GM23248 (cell line): ENCODE measurements around the gene PCDHGB6. TPM values are rescaled to one million over a fixed set of nuclear protein-coding genes. Genes with fewer than 3 reads are reported as not detected.
A peak's percentile ranks its signal among the peaks of the same experiment; 100 is the strongest.
"Not testable (repeated sequence)": the region's sequence is repeated elsewhere in the genome, so short reads cannot be mapped to it uniquely, and the experiment has no call there.

ENCODE experiments used
- DNase-seq: peaks from one replicate; pipeline ENCODE4 v3.0.0-alpha.2; 2015
- H2AFZ ChIP-seq: fragments of 200-600 bp; sonication (generic); 2 replicates; pipeline ENCODE4 v1.6.1; 2016; ENCODE audit warnings: antibody characterized with exemption
- H3F3A ChIP-seq: fragments of 200-600 bp; sonication (generic); 2 replicates; pipeline ENCODE4 v1.6.1; 2016; ENCODE audit warnings: mild to moderate bottlenecking, antibody characterized with exemption, mixed run types; ENCODE audit not compliant: insufficient read depth
- H3K27ac ChIP-seq: fragments of 200-600 bp; sonication (generic); 2 replicates; pipeline ENCODE4 v1.5.1; 2016; ENCODE audit warnings: mild to moderate bottlenecking
- H3K27me3 ChIP-seq: fragments of 200-600 bp; sonication (generic); replicated peaks from 2 replicates; pipeline ENCODE4 v1.6.1; 2016; ENCODE audit warnings: mild to moderate bottlenecking; ENCODE audit not compliant: insufficient read depth
- H3K36me3 ChIP-seq: fragments of 200-600 bp; sonication (generic); 2 replicates; pipeline ENCODE4 v1.6.1; 2016; ENCODE audit warnings: low read depth, mild to moderate bottlenecking
- H3K4me1 ChIP-seq: fragments of 200-600 bp; sonication (generic); 2 replicates; pipeline ENCODE4 v1.6.1; 2016; ENCODE audit warnings: mild to moderate bottlenecking; ENCODE audit not compliant: insufficient read depth
- H3K4me2 ChIP-seq: fragments of 200-600 bp; sonication (generic); one replicate; pipeline ENCODE4 v1.6.1; 2016; ENCODE audit warnings: mild to moderate bottlenecking; ENCODE audit not compliant: unreplicated experiment
- H3K4me3 ChIP-seq: fragments of 200-600 bp; sonication (generic); 2 replicates; pipeline ENCODE4 v1.5.1; 2016; ENCODE audit warnings: mild to moderate bottlenecking
- H3K79me2 ChIP-seq: fragments of 200-600 bp; sonication (generic); 2 replicates; pipeline ENCODE4 v1.6.1; 2016; ENCODE audit warnings: mild to moderate bottlenecking; ENCODE audit not compliant: insufficient read depth
- H3K9ac ChIP-seq: fragments of 200-600 bp; sonication (generic); 2 replicates; pipeline ENCODE4 v1.6.1; 2016; ENCODE audit warnings: mild to moderate bottlenecking
- H3K9me2 ChIP-seq: fragments of 200-600 bp; sonication (generic); 2 replicates; pipeline ENCODE4 v1.6.1; 2016; ENCODE audit warnings: mixed run types, mild to moderate bottlenecking, moderate library complexity; ENCODE audit not compliant: insufficient read depth
- H3K9me3 ChIP-seq: fragments of 200-600 bp; sonication (generic); one replicate; pipeline ENCODE4 v1.6.1; 2017; ENCODE audit warnings: low read depth
- H4K20me1 ChIP-seq: fragments of 200-600 bp; sonication (generic); 2 replicates; pipeline ENCODE4 v1.6.0; 2016; ENCODE audit not compliant: insufficient read depth
- EZH2 ChIP-seq: fragments of 200-600 bp; sonication (generic); IDR thresholded peaks from 2 replicates; pipeline ENCODE4 v1.6.1; 2018; ENCODE audit warnings: antibody characterized with exemption, mild to moderate bottlenecking; ENCODE audit not compliant: insufficient read depth, poor library complexity, severe bottlenecking
- EZH2phosphoT487 ChIP-seq: fragments of 200-600 bp; sonication (generic); IDR thresholded peaks from 2 replicates; pipeline ENCODE4 v1.6.1; 2018; ENCODE audit warnings: antibody characterized with exemption, moderate library complexity, mild to moderate bottlenecking, low read depth; ENCODE audit not compliant: insufficient read depth
- WGBS, 2 experiments: methylation state at CpG; one replicate each; pipeline ENCODE4 v1.1.6; 2015 to 2017; ENCODE audit warnings: low lambda C conversion rate in 2 of 2, low coverage in 1 of 2; ENCODE audit errors: missing lambda C conversion rate in 2 of 2; 5-methylcytosine and 5-hydroxymethylcytosine counted together
- in situ Hi-C: fragments of 300-500 bp; cut with MboI; formaldehyde crosslinking; loops from 2 replicates; pipeline ENCODE4 v1.15.0; 2020
- polyA plus RNA-seq: library from polyadenylated mRNA; unstranded; fragments of >200 nt; fragmentation: Nextera tagmentation; extraction: Ambion mirVana; gene quantifications from 2 replicates; pipeline ENCODE4 v1.2.1, GENCODE V29; 2016
- total RNA-seq: library from RNA; depleted of rRNA; stranded (reverse); fragments of >200 nt; shearing (Covaris generic); gene quantifications from 2 replicates; pipeline ENCODE4 v1.2.3, GENCODE V29; 2014

Gene PCDHGB6
- total and polyA plus RNA-seq, 2 experiments from 2014 or later: 1.9 to 3.2 TPM

- no peaks in the 10 kb centered on the region for H3K79me2 ChIP-seq
- no peak for DNase-seq
- H3K9ac ChIP-seq: no peak overlapping the region
- H3K4me1 ChIP-seq: no peaks in the 10 kb centered on the region
- H3K9me3 ChIP-seq: no peaks in the 10 kb centered on the region
- no peak overlapping the region for H3K4me2 ChIP-seq
- TF ChIP-seq EZH2 (no peak), EZH2phosphoT487 (no peak)
- H4K20me1 ChIP-seq: no peaks in the 10 kb centered on the region
- H3K4me3 ChIP-seq: no peak overlapping the region
- no peaks in the 10 kb centered on the region for H3K27me3 ChIP-seq
- no peak overlapping the region for H3K27ac ChIP-seq
- no peak overlapping the region for H2AFZ ChIP-seq
- in situ Hi-C loops: no loop called here
- no peaks in the 10 kb centered on the region for H3K9me2 ChIP-seq
- no peaks in the 10 kb centered on the region for H3K36me3 ChIP-seq
- no peaks in the 10 kb centered on the region for H3F3A ChIP-seq
- 49 to 52% methylated on average over 59 to 68 of the region's 69 CpGs for WGBS, 2 experiments
Observed at GRCh38 chr5:141371572-141372475, 36.0 kb upstream of the PCDHGB6 start.

GRCh38 chr5:141373673-141374317, 34.0 kb upstream of the PCDHGB6 start, which contains the start of gene PCDHGA6:
PCDHGA6 (plus strand) TSS chr5:141373891; CDS start chr5:141374084, 193 bp downstream.
- peak within 1 kb of the TSS; percentile 92 for H2AFZ ChIP-seq
- peak within 1 kb of the TSS; percentile 80 for H3K4me2 ChIP-seq
- peak within 1 kb of the TSS; percentile 44 for H3K27ac ChIP-seq
- H3K9me2 ChIP-seq: no peaks in the 10 kb centered on the region
- no peaks in the 10 kb centered on the region for H3K27me3 ChIP-seq
- no peaks in the 10 kb centered on the region for H3K79me2 ChIP-seq
- peak within 1 kb of the TSS; percentile 67 for H3K9ac ChIP-seq
- peak within 1 kb of the TSS; percentile 77 for H3K4me3 ChIP-seq
- no peak for TF ChIP-seq EZH2
- TF ChIP-seq EZH2phosphoT487: no peak
- no peaks in the 10 kb centered on the region for H3F3A ChIP-seq
- no peaks in the 10 kb centered on the region for H4K20me1 ChIP-seq
- WGBS, 2 experiments: 13 to 20% methylated on average over 27 of the region's 27 CpGs
- no peaks in the 10 kb centered on the region for H3K36me3 ChIP-seq
- H3K4me1 ChIP-seq: no peaks in the 10 kb centered on the region
- DNase-seq: peak; percentile 64
- no peaks in the 10 kb centered on the region for H3K9me3 ChIP-seq
- in situ Hi-C loops: no loop called here

- no peak for DNase-seq
- TF ChIP-seq EZH2phosphoT487 (no peak), EZH2 (no peak)
- no peaks in the 10 kb centered on the region for H3K36me3 ChIP-seq
- H3K4me3 ChIP-seq: peak overlapping the region; percentile 77
- H3K4me1 ChIP-seq: no peaks in the 10 kb centered on the region
- no peaks in the 10 kb centered on the region for H4K20me1 ChIP-seq
- no peak overlapping the region for H3K27ac ChIP-seq
- peak overlapping the region; percentile 80 for H3K4me2 ChIP-seq
- H3K27me3 ChIP-seq: no peaks in the 10 kb centered on the region
- H3K79me2 ChIP-seq: no peaks in the 10 kb centered on the region
- in situ Hi-C loops: no loop called here
- H3F3A ChIP-seq: no peaks in the 10 kb centered on the region
- peak overlapping the region; percentile 92 for H2AFZ ChIP-seq
- no peaks in the 10 kb centered on the region for H3K9me3 ChIP-seq
- WGBS, 2 experiments: 53 to 61% methylated on average over 14 of the region's 14 CpGs
- no peak overlapping the region for H3K9ac ChIP-seq
- H3K9me2 ChIP-seq: no peaks in the 10 kb centered on the region
Observed at GRCh38 chr5:141374627-141375026, 33.2 kb upstream of the PCDHGB6 start.

- H3K27ac ChIP-seq, in situ Hi-C loops, H4K20me1 ChIP-seq, H3K79me2 ChIP-seq, H3K27me3 ChIP-seq, H3K9ac ChIP-seq, H3K4me1 ChIP-seq, H3K9me3 ChIP-seq, H3K36me3 ChIP-seq, H2AFZ ChIP-seq, H3K4me2 ChIP-seq, H3K4me3 ChIP-seq, H3F3A ChIP-seq, DNase-seq, H3K9me2 ChIP-seq: not testable (repeated sequence)
- WGBS, 2 experiments: 53 to 66% methylated on average over 32 to 34 of the region's 48 CpGs
Observed at GRCh38 chr5:141375444-141376155, 32.2 kb upstream of the PCDHGB6 start.
